Aorta (tissue), 5 donors: ENCODE measurements around the gene GALNT18. TPM values are rescaled to one million over a fixed set of nuclear protein-coding genes. Genes with fewer than 3 reads are reported as not detected.

Experiments used
- ATAC-seq: fragments of 200-7000 bp; cut with Tn5 transposase; one replicate; pipeline ENCODE4 v1.9.1; 2022; ENCODE audit warnings: moderate library complexity; ENCODE audit not compliant: low FRiP score
- DNase-seq, 2 donors: peaks; one replicate each; pipeline ENCODE4 v3.0.0-alpha.2; 2020
- H3K27ac ChIP-seq, 2 donors: one replicate each; pipeline ENCODE4 v1.5.1; 2013; ENCODE audit warnings: low read length in 2 of 2, mild to moderate bottlenecking in 2 of 2, moderate library complexity in 2 of 2, control low read depth in 1 of 2, inconsistent platforms in 1 of 2, low read depth in 1 of 2
- H3K27me3 ChIP-seq, 2 donors: one replicate each; pipeline ENCODE4 v1.6.1; 2013; ENCODE audit warnings: control low read depth in 1 of 2, low read length in 1 of 2, mild to moderate bottlenecking in 1 of 2, moderate library complexity in 1 of 2; ENCODE audit not compliant: insufficient read depth in 2 of 2, control insufficient read depth in 1 of 2
- H3K36me3 ChIP-seq, 2 donors: one replicate each; pipeline ENCODE4 v1.6.1; 2013; ENCODE audit warnings: control low read depth in 1 of 2, low read length in 1 of 2, mild to moderate bottlenecking in 1 of 2; ENCODE audit not compliant: insufficient read depth in 2 of 2, control insufficient read depth in 1 of 2
- H3K4me1 ChIP-seq, 2 donors: one replicate each; pipeline ENCODE4 v1.6.1; 2013; ENCODE audit warnings: low read length in 2 of 2, control low read depth in 1 of 2, mild to moderate bottlenecking in 1 of 2, moderate library complexity in 1 of 2; ENCODE audit not compliant: insufficient read depth in 2 of 2, control insufficient read depth in 1 of 2
- H3K4me3 ChIP-seq, 2 donors: one replicate each; pipeline ENCODE4 v1.5.1; 2013; ENCODE audit warnings: low read length in 2 of 2, control low read depth in 1 of 2, mild to moderate bottlenecking in 1 of 2
- H3K9me3 ChIP-seq: one replicate; pipeline ENCODE4 v1.6.1; 2013; ENCODE audit warnings: mild to moderate bottlenecking, low read length; ENCODE audit not compliant: control insufficient read depth
- WGBS, 2 donors: extraction: QIAGEN DNeasy Blood & Tissue Kit; methylation state at CpG; one replicate each; pipeline ENCODE4 v1.1.7; 2013; 5-methylcytosine and 5-hydroxymethylcytosine counted together
- intact Hi-C, 2 donors: fragments of 100-400 bp; cut with DNase I; formaldehyde crosslinking; loops; one replicate each; pipeline versions ENCODE4 v1.14.2 to v1.15.0; 2022
- polyA plus RNA-seq, 2 donors: library from polyadenylated mRNA; stranded (reverse); fragments of 200-250 nt; gene quantifications; one replicate each; pipeline ENCODE4 v1.2.3, GENCODE V29; 2013
- total RNA-seq, 2 donors: library from RNA; stranded (reverse); fragmentation: NEBNext Ultra II Directional; extraction: Animal tissue kit (Norgen Biotek cat#: 25700); gene quantifications; one replicate each; pipeline ENCODE4 v1.2.1, GENCODE V29; 2021
- donor health status: healthy with polysubstance abuse.
- donor health status: Bipolar disorder and iron deficiency.
- donor health status: DM: no; HTN: no; CAD: no.
- donor health status: DM: no; HTN: no; CAD: no.
- donor health status: DM: yes; HTN: yes; CAD: no.

The GALNT18 gene
- total and polyA plus RNA-seq, 4 donors: 5.3 to 60.6 (median 21.4) TPM

DNA sequence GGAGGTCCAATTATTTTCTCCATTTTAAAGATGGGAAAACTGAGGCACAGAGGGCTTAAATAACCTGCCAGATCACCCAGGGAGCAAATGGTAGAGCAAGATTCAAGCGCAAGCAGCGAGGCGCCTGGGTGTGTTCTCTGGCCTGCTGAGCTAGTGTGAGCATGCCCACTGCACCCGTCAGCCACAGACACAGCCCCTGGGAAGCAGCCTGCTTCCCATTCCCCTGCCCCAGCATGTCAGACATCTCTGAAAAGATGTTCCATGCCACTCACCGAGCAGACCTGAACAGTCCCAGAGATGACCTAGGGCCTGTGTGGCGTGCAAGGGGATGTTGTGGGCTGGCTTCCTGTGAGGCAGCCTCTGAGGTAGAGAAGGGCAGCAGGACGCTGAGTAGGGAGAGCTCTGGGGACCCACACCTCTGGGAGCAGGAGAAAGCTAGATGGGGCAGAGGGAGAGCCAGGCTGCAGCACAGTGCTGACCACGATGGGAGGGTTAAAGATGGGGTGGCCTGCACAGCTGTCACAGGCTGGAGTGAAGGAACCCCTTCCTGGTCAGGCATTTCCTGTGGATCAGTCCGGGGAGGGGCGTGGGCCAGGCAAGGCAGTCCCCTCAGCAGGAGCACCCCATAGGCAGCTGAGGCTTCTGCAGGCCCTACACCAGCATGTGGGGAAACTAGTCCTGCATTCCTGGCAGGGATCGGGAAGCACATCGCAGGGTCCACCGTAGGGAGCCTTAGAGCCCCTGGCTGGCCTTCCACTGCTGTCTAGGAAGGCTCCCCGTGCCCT lies 101.4 kb downstream of the GALNT18 start:
- H3K36me3 ChIP-seq: no peaks in the 10 kb centered on the region
- peaks cover 0 to 2% of the 10 kb centered on the region in 2 donors for H3K4me1 ChIP-seq
- ATAC-seq (peak; percentile 9), DNase-seq (no peak)
- H3K27me3 ChIP-seq: no peaks in the 10 kb centered on the region
- no peak overlapping the region for H3K4me3 ChIP-seq
- intact Hi-C loops: no loop called here
- no peaks in the 10 kb centered on the region for H3K9me3 ChIP-seq
- no peak overlapping the region for H3K27ac ChIP-seq
- WGBS, 2 donors: 75 to 79% methylated on average over 14 of the region's 14 CpGs

GRCh38 chr11:11519184-11519583 lies 102.6 kb downstream of the GALNT18 start:
- no peaks in the 10 kb centered on the region for H3K27me3 ChIP-seq
- H3K27ac ChIP-seq: no peak overlapping the region
- H3K4me1 ChIP-seq: peaks cover 0 to 3% of the 10 kb centered on the region in 2 donors
- whole genome bisulfite sequencing, 2 donors: 71 to 79% methylated on average over 4 of the region's 4 CpGs
- no peaks in the 10 kb centered on the region for H3K36me3 ChIP-seq
- ATAC-seq (no peak), DNase-seq (no peak)
- intact Hi-C loops: no loop called here
- H3K9me3 ChIP-seq: no peaks in the 10 kb centered on the region
- H3K4me3 ChIP-seq: no peak overlapping the region

DNA sequence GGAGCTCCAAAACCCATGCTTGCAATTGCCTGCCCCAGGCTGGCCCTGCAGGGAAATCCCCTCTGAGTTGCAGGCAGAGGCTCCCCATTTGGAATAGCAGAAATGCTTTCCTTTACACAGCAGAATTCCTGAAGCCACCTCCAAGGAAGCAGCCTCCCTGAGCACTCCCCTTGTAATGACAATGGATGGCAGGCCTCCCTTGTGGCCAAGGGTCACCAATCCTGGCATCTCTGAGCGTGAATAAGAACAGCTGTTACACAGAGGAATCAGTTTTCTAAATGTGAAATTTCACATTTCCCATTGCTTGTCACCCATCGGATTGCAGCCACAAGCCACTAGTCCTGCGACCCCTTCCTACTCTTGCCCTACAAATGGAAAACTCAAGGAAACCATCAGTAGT lies 107.6 kb downstream of the GALNT18 start:
- ATAC-seq (no peak), DNase-seq (no peak)
- H3K27me3 ChIP-seq: no peaks in the 10 kb centered on the region
- WGBS, 2 donors: 94 to 96% methylated on average over 3 of the region's 3 CpGs
- H3K4me3 ChIP-seq: no peak overlapping the region
- intact Hi-C loops: no loop called here
- peaks cover 0 to 3% of the 10 kb centered on the region in 2 donors for H3K4me1 ChIP-seq
- no peaks in the 10 kb centered on the region for H3K36me3 ChIP-seq
- no peak overlapping the region for H3K27ac ChIP-seq
- H3K9me3 ChIP-seq: no peaks in the 10 kb centered on the region

DNA sequence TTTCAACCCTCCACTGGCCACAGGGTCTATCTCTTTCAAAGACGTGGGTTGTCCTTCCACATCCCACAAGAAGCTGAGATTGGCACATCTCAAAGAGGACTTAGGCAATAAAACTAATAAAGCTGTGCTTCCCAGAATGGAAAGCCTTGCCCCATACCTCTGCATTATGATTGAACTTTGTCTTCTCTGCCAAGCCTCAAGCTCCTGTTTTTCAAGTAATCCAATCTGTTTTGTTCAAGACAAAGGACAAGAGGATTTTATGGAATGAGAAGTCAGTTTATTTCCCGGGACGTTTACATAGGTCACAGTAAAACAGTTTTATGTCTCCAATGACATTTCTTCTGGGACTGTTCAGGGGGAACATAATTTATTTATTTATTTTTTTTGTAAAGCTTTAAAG lies 108.4 kb downstream of the GALNT18 start:
- ATAC-seq (no peak), DNase-seq (no peak)
- no peaks in the 10 kb centered on the region for H3K27me3 ChIP-seq
- peaks cover 0 to 3% of the 10 kb centered on the region in 2 donors for H3K4me1 ChIP-seq
- H3K4me3 ChIP-seq: no peak overlapping the region
- H3K9me3 ChIP-seq: no peaks in the 10 kb centered on the region
- H3K27ac ChIP-seq: no peak overlapping the region
- WGBS, 2 donors: 66% methylated on average over 3 of the region's 3 CpGs
- intact Hi-C loops: no loop called here
- H3K36me3 ChIP-seq: no peaks in the 10 kb centered on the region

DNA sequence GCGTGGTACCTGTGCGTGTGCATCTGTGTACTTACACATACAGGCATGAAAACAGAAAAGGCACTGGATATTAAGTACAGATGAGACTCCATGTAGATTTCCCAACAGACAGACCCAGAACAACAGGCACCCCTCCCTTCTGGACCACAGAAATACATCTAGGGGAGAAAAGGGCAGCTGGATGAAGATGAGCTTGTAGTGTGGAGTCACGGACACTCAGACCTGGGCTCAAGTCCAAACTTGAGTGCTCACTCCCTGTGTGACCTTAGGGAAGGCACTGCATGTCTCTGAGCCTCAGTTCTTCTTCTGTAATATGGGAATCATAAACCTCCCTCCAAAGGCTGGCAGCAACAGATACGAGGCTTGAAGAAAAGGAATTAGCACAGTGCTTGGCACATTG lies 108.9 kb downstream of the GALNT18 start:
- no peaks in the 10 kb centered on the region for H3K9me3 ChIP-seq
- no peak overlapping the region for H3K4me3 ChIP-seq
- H3K36me3 ChIP-seq: no peaks in the 10 kb centered on the region
- no peaks in the 10 kb centered on the region for H3K27me3 ChIP-seq
- no peak for DNase-seq
- peaks cover 0 to 3% of the 10 kb centered on the region in 2 donors for H3K4me1 ChIP-seq
- intact Hi-C loops: no loop called here
- no peak for ATAC-seq
- 81 to 88% methylated on average over 4 of the region's 4 CpGs for WGBS, 2 donors
- H3K27ac ChIP-seq: no peak overlapping the region

GRCh38 chr11:11512502-11512901 lies 109.3 kb downstream of the GALNT18 start:
- 68 to 74% methylated on average over 6 of the region's 6 CpGs for WGBS, 2 donors
- Histone ChIP-seq H3K36me3 (no peaks in the 10 kb centered on the region), H3K27me3 (no peaks in the 10 kb centered on the region), H3K4me3 (no peak overlapping the region), H3K27ac (no peak overlapping the region), H3K9me3 (no peaks in the 10 kb centered on the region), H3K4me1 (peaks cover 0 to 3% of the 10 kb centered on the region in 2 donors)
- ATAC-seq (no peak), DNase-seq (no peak)
- intact Hi-C loops: no loop called here

GRCh38 chr11:11512090-11512489 lies 109.7 kb downstream of the GALNT18 start:
- Histone ChIP-seq H3K36me3 (no peaks in the 10 kb centered on the region), H3K9me3 (no peaks in the 10 kb centered on the region), H3K4me1 (peaks cover 0 to 3% of the 10 kb centered on the region in 2 donors), H3K4me3 (no peak overlapping the region), H3K27me3 (no peaks in the 10 kb centered on the region), H3K27ac (no peak overlapping the region)
- WGBS, 2 donors: 93 to 95% methylated on average over 6 of the region's 6 CpGs
- intact Hi-C loops: no loop called here
- ATAC-seq (no peak), DNase-seq (no peak)

- H3K4me1 ChIP-seq: peaks cover 0 to 3% of the 10 kb centered on the region in 2 donors
Observed at GRCh38 chr11:11510939-11511338, 110.9 kb downstream of the GALNT18 start.

DNA sequence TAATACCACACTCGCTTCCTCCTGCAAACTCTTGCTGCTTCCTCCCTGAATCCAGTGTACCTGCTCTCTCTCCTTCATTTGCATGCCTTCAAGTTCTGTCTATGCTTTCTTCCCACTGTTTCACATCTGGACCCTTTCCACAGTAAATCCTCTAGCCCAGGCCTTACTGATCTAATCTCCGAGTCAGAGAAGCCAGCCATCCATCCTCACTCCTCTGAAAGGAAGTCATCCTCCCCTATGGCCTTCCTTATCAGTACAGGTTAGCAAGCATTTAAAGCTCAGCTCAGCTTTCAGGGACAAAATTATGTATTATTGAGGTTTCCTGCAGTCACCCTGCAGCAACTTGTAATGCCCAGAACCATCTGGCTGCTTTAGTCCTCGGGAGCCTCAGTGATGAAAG lies 116.1 kb downstream of the GALNT18 start:
- intact Hi-C loops: no loop called here
- ATAC-seq (no peak), DNase-seq (no peak)
- Histone ChIP-seq H3K36me3 (no peaks in the 10 kb centered on the region), H3K4me3 (no peak overlapping the region), H3K27ac (no peak overlapping the region), H3K27me3 (no peaks in the 10 kb centered on the region), H3K4me1 (peaks cover 0 to 4% of the 10 kb centered on the region in 2 donors), H3K9me3 (no peaks in the 10 kb centered on the region)
- 74 to 87% methylated on average over 3 of the region's 3 CpGs for WGBS, 2 donors

More at GRCh38 chr11:11510939-11511338, 110.9 kb downstream of the GALNT18 start:
- DNase-seq (no peak), ATAC-seq (no peak)
- H3K36me3 ChIP-seq: no peaks in the 10 kb centered on the region
- 72 to 73% methylated on average over 10 of the region's 10 CpGs for WGBS, 2 donors
- intact Hi-C loops: no loop called here
- H3K9me3 ChIP-seq: no peaks in the 10 kb centered on the region
- no peak overlapping the region for H3K27ac ChIP-seq
- no peak overlapping the region for H3K4me3 ChIP-seq
- no peaks in the 10 kb centered on the region for H3K27me3 ChIP-seq
